Measurements from ENCODE around the gene MYBL2. TPM values are rescaled to one million over a fixed set of nuclear protein-coding genes. Genes with fewer than 3 reads are reported as not detected.
A peak's percentile ranks its signal among the peaks of the same experiment; 100 is the strongest.

Gene MYBL2
- total and polyA plus RNA-seq, 12 donors: 0.09 to 6.0 (median 0.27) TPM; not detected in 2

GRCh38 chr20:43680981-43681380, 14.1 kb downstream of the MYBL2 start:
- TF ChIP-seq CTCF (IDR thresholded peaks at IDR 0.05): no peak
- peak in 2 of 8 donors; percentile 26 to 41 for ATAC-seq
- no peaks in the 10 kb centered on the region for H3K9me3 ChIP-seq
- intact Hi-C loops (cut with DNase I): loop anchor here in 1 of 10 donors (10.0 kb wide), 1 partner anchor 146 kb away; no protein-coding TSS in a partner anchor
- H3K36me3 ChIP-seq: no peaks in the 10 kb centered on the region
- no peak overlapping the region for H3K27ac ChIP-seq
- H3K4me3 ChIP-seq: peak overlapping the region in 1 of 10 donors; percentile 10
- H3K27me3 ChIP-seq: peaks cover 0 to 3% (median 0%) of the 10 kb centered on the region in 7 donors
- no peak for DNase-seq
- peaks cover 0 to 6% (median 0%) of the 10 kb centered on the region in 9 donors for H3K4me1 ChIP-seq
- WGBS, 2 donors: 81 to 86% methylated on average over 7 of the region's 7 CpGs

- H3K36me3 ChIP-seq: no peaks in the 10 kb centered on the region
- intact Hi-C loops (cut with DNase I): loop anchor here in 1 of 10 donors (10.0 kb wide), 1 partner anchor 147 kb away; no protein-coding TSS in a partner anchor
- 72 to 73% methylated on average over 8 of the region's 8 CpGs for WGBS, 2 donors
- peak in 7 of 8 donors; percentile 25 to 94 (median 78) for ATAC-seq
- peaks cover 0 to 3% (median 0%) of the 10 kb centered on the region in 7 donors for H3K27me3 ChIP-seq
- H3K9me3 ChIP-seq: no peaks in the 10 kb centered on the region
- H3K4me3 ChIP-seq: peak overlapping the region in 1 of 10 donors; percentile 10
- DNase-seq: peak in 1 of 2 donors; percentile 33
- TF ChIP-seq CTCF (IDR thresholded peaks at IDR 0.05): peak in 3 of 9 donors; percentile 7 to 28 (median 16)
- H3K27ac ChIP-seq: no peak overlapping the region
- H3K4me1 ChIP-seq: peaks cover 0 to 6% (median 0%) of the 10 kb centered on the region in 9 donors
These were observed 14.6 kb downstream of the MYBL2 start for GRCh38 chr20:43681468-43681942.

- Histone ChIP-seq H3K27ac (no peak overlapping the region), H3K4me1 (peaks cover 0 to 6% (median 0%) of the 10 kb centered on the region in 9 donors), H3K27me3 (peaks cover 0 to under 1% (median 0%) of the 10 kb centered on the region in 7 donors), H3K9me3 (no peaks in the 10 kb centered on the region), H3K4me3 (no peak overlapping the region), H3K36me3 (no peaks in the 10 kb centered on the region)
- WGBS, 2 donors: 87 to 89% methylated on average over 2 of the region's 2 CpGs
- TF ChIP-seq CTCF (IDR thresholded peaks at IDR 0.05): no peak
- DNase-seq (no peak), ATAC-seq (no peak)
- intact Hi-C loops (cut with DNase I): loop anchor here in 1 of 10 donors (10.0 kb wide), 1 partner anchor 147 kb away; no protein-coding TSS in a partner anchor
These were observed 15.1 kb downstream of the MYBL2 start for GRCh38 chr20:43681991-43682410.

- no peak for ATAC-seq
- intact Hi-C loops (cut with DNase I): loop anchor here in 1 of 10 donors (10.0 kb wide), 1 partner anchor 148 kb away; no protein-coding TSS in a partner anchor
- no peak for DNase-seq
- peaks cover 0 to 6% (median 0%) of the 10 kb centered on the region in 9 donors for H3K4me1 ChIP-seq
- no peaks in the 10 kb centered on the region for H3K27me3 ChIP-seq
- H3K9me3 ChIP-seq: no peaks in the 10 kb centered on the region
- H3K36me3 ChIP-seq: no peaks in the 10 kb centered on the region
- WGBS, 2 donors: 95 to 97% methylated on average over 9 of the region's 9 CpGs
- no peak overlapping the region for H3K27ac ChIP-seq
- TF ChIP-seq CTCF (IDR thresholded peaks at IDR 0.05): no peak
- H3K4me3 ChIP-seq: no peak overlapping the region
These were observed 15.5 kb downstream of the MYBL2 start for GRCh38 chr20:43682446-43682845.
